ENCODE data around the gene DICER1. TPM values are rescaled to one million over a fixed set of nuclear protein-coding genes. Genes with fewer than 3 reads are reported as not detected.

DICER1 gene
- total RNA-seq, 2 donors from 2014 or later = 25.0 to 29.4 TPM

- DNase-seq = no peak
- ATAC-seq = no peak
- intact Hi-C loops (cut with DNase I) = no loop called here
These were observed 102.7 kb downstream of the DICER1 start for GRCh38 chr14:95054346-95055280.

DNA sequence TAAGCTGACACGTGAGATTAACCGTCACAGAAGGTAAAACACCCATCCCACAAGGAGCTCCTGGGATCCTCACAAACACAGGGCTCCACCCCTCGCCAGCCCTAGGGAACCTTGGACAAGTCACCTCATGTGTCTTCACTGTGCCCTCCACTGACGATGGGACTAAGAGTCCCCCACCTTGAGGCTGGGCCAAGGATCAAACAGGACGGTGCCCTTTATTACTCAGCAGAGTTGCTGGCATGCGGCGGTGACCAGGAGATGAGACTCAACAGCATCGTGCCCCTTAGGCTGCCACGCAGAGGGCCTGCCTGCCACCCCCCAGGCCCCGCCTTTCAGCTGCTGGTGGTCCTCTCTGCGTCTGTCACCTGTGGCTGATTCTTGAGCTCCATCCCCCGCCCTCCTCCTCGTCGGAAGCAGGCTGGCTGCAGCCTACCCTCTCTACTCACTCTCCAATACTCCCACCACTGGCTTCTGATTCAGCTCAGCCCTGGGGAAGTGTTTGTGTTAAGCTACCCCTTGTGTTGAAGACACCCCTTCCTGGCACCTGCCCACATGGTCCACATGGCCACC lies 105.2 kb downstream of the DICER1 start:
- ATAC-seq (no peak), DNase-seq (no peak)
- intact Hi-C loops (cut with DNase I) = no loop called here

- no peak for DNase-seq
- ATAC-seq = no peak
- intact Hi-C loops (cut with DNase I) = no loop called here
These were observed 107.4 kb downstream of the DICER1 start for GRCh38 chr14:95049952-95050351.

DNA sequence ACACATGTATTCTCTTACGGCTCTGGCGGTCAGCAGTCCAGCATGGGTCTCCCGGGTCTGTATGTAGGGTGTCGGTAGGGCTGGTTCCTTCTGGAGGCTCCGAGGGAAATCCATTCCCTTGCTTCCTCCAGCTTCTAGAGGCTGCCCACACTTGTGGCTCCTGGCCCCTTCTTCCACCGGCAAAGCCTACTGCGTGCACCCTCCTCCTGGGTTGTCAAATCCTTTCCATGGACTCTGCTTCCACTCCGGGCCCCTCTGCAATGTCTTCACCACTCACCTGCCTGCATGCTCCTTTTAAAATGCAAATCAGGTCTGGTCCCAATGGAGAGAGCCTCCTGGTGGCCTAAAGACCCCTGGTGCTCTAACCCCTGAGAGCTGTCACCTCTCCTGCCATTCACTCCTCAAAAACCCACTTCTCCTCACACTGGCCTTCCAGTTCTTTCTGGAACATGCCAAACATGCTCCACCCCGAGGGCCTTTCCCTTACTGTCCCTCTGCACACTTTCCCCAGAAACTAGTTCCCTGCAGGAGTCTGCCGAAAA lies 108.5 kb downstream of the DICER1 start:
- DNase-seq (no peak), ATAC-seq (no peak)
- intact Hi-C loops (cut with DNase I) = no loop called here

DNA sequence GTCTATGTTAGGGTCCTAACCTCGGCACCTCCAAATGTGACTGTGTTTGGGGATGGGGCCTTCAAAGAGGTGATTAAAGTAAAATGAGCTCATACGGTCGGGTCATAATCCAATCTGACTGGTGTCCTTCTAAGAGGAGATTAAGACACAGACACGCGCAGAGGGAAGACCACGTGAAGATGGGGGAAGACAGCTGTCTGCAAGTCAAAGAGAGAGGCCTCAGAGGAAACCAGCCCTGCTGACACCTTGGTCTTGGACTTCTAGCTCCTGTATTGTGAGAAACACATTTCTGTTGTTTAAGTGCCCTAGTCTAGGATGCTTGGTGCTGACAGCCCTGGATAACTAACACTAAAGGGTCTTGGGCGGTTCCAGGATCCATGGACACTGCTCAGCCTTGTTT lies 109.6 kb downstream of the DICER1 start:
- no peak for ATAC-seq
- no peak for DNase-seq
- intact Hi-C loops (cut with DNase I) = no loop called here

DNA sequence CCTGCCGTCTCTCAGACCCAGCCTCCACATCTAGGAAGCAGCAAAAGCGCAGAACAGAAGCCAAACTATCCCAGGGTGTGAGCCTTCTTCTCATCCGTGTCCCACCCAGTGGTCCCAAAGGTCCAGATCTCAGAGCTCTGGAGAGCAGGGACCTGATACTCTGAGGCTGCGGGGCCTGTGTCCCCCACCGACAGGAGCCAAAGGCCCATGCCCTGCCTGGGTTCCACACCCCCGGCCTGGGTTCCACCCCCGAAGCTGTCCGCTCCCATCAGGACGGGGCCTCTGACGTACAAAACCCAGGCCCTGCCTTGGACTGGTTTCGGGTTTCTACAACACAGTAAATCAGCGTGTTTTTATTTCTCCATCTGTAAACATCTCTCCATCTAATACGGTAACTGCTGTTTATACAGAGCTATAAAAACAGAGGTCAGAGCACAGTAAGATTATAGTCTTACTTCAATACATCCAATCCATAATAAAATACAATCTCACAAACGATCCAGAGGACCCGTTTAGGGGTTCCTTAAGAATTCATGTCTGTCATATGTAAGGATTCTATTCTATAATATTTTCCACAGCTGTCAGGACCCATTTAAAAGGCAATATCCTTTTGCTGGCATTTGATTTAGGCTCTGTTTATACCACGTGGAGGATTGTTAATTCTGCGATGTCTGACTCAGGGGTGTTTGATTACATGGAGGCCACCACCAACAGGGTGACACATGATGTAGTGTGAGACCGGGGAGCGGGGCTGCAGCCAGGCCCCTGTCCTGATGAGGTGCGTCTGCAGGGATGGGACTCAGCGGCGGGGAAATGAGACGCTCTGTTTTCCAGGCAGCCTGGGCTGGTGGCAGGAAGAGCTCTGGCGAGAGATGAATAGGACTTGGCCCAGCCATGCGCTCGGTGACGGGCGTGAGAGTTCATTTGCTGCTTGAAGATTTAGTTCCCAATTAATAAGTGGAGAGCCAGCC lies 110.3 kb downstream of the DICER1 start:
- intact Hi-C loops (cut with DNase I) = no loop called here
- ATAC-seq = no peak

GRCh38 chr14:95045836-95046430 lies 111.4 kb downstream of the DICER1 start:
- no peak for DNase-seq
- no peak for ATAC-seq
- intact Hi-C loops (cut with DNase I) = no loop called here

More for the DNA sequence above, 110.3 kb downstream of the DICER1 start:
- no peak for DNase-seq

- DNase-seq = no peak
- ATAC-seq = no peak
These were observed 112.1 kb downstream of the DICER1 start for GRCh38 chr14:95045106-95045701.

DNA sequence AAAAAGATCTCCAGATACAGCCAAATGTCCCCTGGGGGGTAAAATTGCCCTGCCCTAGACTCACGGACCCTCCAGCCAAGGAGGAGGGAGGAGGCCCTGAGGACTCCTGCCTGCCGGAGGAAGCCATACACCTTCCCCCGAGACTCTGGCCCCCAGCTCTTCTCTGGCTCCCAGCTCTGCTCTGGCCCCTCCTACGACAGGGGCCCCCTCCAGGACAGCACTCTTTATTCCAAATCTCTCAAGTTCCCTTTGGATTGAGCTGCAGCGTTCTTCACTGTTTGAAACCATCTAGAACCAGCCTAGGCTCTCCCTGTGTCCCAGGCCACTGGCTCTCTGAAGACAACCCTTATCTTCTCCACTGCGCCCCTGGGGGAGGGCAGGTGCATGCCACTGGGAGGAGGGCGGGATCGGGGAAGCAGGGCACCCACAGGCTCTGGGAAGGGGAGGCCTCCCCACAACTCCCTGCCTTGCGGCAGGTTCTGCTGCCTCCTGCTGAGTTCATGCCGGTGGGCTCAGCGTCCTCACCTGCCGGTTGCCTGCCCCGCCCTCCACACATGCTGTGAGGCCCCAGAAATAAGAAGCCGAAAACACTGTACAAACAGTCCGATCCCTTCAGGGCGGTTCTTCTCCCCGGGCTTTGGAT lies 112.7 kb downstream of the DICER1 start:
- ATAC-seq (no peak), DNase-seq (no peak)
- intact Hi-C loops (cut with DNase I) = no loop called here

More at GRCh38 chr14:95045106-95045701, 112.1 kb downstream of the DICER1 start:
- intact Hi-C loops (cut with DNase I) = no loop called here

GRCh38 chr14:95043732-95044462 lies 113.4 kb downstream of the DICER1 start:
- intact Hi-C loops (cut with DNase I) = no loop called here
- ATAC-seq = no peak
- no peak for DNase-seq

DNA sequence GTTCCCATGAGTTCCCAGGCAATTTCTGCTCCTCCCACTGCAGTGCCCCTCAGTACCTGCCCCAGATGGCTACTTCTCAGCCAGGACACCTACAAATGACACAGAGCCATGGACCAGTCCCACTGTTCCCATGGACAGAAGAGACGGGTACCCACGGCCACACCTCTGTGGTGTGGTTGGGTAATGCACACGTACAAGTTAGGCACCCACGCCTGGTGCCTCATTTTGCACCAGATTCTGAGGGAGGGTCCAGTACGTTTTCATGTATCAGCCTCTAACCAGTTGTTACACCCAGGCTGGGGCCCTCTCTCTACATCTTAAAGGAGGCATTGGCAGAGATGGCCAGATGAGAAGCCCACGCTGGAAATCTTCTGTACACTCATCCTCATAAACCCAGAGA lies 114.0 kb downstream of the DICER1 start:
- intact Hi-C loops (cut with DNase I) = no loop called here
- no peak for ATAC-seq
- no peak for DNase-seq

- ATAC-seq = no peak
- no peak for DNase-seq
- intact Hi-C loops (cut with DNase I) = no loop called here
These were observed 115.8 kb downstream of the DICER1 start for GRCh38 chr14:95041477-95042020.

GRCh38 chr14:95040708-95041476 lies 116.4 kb downstream of the DICER1 start:
- ATAC-seq = no peak
- intact Hi-C loops (cut with DNase I) = no loop called here
- DNase-seq = no peak

GRCh38 chr14:95039993-95040348 lies 117.4 kb downstream of the DICER1 start:
- intact Hi-C loops (cut with DNase I) = no loop called here
- ATAC-seq (no peak), DNase-seq (no peak)

- no peak for ATAC-seq
- DNase-seq = no peak
- intact Hi-C loops (cut with DNase I) = no loop called here
These were observed 117.9 kb downstream of the DICER1 start for GRCh38 chr14:95039259-95039992.
